ENCODE measurements around the gene ALDH3B2. TPM values are rescaled to one million over a fixed set of nuclear protein-coding genes. Genes with fewer than 3 reads are reported as not detected.
"Not testable (repeated sequence)": the region's sequence is repeated elsewhere in the genome, so short reads cannot be mapped to it uniquely, and the experiment has no call there.

Gene ALDH3B2
- total RNA-seq, 1 donor from 2014 or later, result 3.3 TPM

GRCh38 chr11:67660752-67661151, 13.7 kb downstream of the ALDH3B2 start:
- DNase-seq, result not testable (repeated sequence)

- not testable (repeated sequence) for DNase-seq
Observed at GRCh38 chr11:67659651-67660165, 14.7 kb downstream of the ALDH3B2 start.

GRCh38 chr11:67657300-67657699, 17.1 kb downstream of the ALDH3B2 start:
- no peak for DNase-seq

- DNase-seq, result no peak
Observed at GRCh38 chr11:67656278-67656922, 18.0 kb downstream of the ALDH3B2 start.

GRCh38 chr11:67654225-67654624, 20.2 kb downstream of the ALDH3B2 start:
- DNase-seq, result no peak

- no peak for DNase-seq
Observed at GRCh38 chr11:67652965-67653845, 21.2 kb downstream of the ALDH3B2 start.

- no peak for DNase-seq
Observed at GRCh38 chr11:67651976-67652781, 22.2 kb downstream of the ALDH3B2 start.

GRCh38 chr11:67649634-67650510, 24.6 kb downstream of the ALDH3B2 start:
- DNase-seq, result no peak

- no peak for DNase-seq
Observed at GRCh38 chr11:67648796-67649613, 25.4 kb downstream of the ALDH3B2 start.

GRCh38 chr11:67648140-67648795, 26.2 kb downstream of the ALDH3B2 start:
- no peak for DNase-seq

- no peak for DNase-seq
Observed at GRCh38 chr11:67647471-67647870, 27.0 kb downstream of the ALDH3B2 start.

- DNase-seq, result no peak
Observed at GRCh38 chr11:67646535-67647336, 27.7 kb downstream of the ALDH3B2 start.

- DNase-seq, result no peak
Observed at GRCh38 chr11:67645521-67646461, 28.6 kb downstream of the ALDH3B2 start.

- no peak for DNase-seq
Observed at GRCh38 chr11:67644472-67645418, 29.7 kb downstream of the ALDH3B2 start.

GRCh38 chr11:67644042-67644441, 30.4 kb downstream of the ALDH3B2 start:
- no peak for DNase-seq

Measured in tongue (tissue), 2 donors.